Choroid plexus epithelial cell (primary cell): ENCODE data around the gene CUL7.

Experiments
- DNase-seq: peaks from one replicate; pipeline ENCODE4 v3.0.0-alpha.2; 2010; ENCODE audit warnings: low read depth
- H3K4me3 ChIP-seq: 2 replicates; pipeline ENCODE4 v1.5.1; 2011; ENCODE audit warnings: low read depth, mild to moderate bottlenecking, control low read depth, low read length, moderate library complexity
- TF ChIP-seq, protein P1 (sequence below): conservative IDR thresholded peaks from 2 replicates; pipeline ENCODE4 v1.5.1; 2011; ENCODE audit warnings: low read depth, mild to moderate bottlenecking, control low read depth, inconsistent platforms, low read length, moderate library complexity

Gene CUL7

DNA sequence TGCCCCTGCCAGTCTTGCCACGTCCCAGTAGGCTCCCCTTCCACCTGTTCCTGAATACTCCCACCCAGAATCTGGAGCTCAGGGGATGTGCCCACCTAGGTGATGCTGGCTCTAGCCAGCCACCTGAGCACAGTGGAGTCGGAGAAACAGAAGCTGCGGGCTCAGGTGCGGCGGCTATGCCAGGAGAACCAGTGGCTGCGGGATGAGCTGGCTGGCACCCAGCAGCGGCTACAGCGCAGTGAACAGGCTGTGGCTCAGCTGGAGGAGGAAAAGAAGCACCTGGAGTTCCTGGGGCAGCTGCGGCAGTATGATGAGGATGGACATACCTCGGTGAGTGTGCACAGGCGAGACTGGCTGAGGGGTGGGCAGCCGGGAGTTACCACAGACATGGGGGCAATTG is 9.2 kb upstream of the CUL7 start:
- DNase-seq: no peak
- TF ChIP-seq, protein P1, sequence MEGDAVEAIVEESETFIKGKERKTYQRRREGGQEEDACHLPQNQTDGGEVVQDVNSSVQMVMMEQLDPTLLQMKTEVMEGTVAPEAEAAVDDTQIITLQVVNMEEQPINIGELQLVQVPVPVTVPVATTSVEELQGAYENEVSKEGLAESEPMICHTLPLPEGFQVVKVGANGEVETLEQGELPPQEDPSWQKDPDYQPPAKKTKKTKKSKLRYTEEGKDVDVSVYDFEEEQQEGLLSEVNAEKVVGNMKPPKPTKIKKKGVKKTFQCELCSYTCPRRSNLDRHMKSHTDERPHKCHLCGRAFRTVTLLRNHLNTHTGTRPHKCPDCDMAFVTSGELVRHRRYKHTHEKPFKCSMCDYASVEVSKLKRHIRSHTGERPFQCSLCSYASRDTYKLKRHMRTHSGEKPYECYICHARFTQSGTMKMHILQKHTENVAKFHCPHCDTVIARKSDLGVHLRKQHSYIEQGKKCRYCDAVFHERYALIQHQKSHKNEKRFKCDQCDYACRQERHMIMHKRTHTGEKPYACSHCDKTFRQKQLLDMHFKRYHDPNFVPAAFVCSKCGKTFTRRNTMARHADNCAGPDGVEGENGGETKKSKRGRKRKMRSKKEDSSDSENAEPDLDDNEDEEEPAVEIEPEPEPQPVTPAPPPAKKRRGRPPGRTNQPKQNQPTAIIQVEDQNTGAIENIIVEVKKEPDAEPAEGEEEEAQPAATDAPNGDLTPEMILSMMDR: no peak
- H3K4me3 ChIP-seq: no peak overlapping the region

DNA sequence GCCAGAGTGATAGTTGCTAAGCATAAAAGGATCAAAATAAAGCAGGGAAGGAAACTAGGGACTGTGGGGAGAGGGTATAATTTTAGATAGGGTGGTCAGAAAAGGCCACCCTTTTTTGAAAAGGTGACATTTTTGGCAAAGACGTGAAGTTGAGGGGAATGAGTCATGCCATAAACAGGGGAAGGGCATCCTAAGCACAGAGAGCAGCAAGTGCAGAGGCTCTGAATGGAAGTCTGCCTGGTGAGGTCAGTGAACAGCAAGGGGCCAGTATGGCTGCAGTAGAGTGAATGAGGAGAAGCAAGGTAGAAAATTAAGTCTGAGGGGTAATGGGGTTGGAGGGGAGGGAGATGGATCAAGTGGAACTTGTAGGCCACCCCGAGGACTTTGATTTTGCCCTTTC is 8.2 kb upstream of the CUL7 start:
- DNase-seq: peak; percentile 47
- no peak overlapping the region for H3K4me3 ChIP-seq
- TF ChIP-seq, protein P1: no peak

DNA sequence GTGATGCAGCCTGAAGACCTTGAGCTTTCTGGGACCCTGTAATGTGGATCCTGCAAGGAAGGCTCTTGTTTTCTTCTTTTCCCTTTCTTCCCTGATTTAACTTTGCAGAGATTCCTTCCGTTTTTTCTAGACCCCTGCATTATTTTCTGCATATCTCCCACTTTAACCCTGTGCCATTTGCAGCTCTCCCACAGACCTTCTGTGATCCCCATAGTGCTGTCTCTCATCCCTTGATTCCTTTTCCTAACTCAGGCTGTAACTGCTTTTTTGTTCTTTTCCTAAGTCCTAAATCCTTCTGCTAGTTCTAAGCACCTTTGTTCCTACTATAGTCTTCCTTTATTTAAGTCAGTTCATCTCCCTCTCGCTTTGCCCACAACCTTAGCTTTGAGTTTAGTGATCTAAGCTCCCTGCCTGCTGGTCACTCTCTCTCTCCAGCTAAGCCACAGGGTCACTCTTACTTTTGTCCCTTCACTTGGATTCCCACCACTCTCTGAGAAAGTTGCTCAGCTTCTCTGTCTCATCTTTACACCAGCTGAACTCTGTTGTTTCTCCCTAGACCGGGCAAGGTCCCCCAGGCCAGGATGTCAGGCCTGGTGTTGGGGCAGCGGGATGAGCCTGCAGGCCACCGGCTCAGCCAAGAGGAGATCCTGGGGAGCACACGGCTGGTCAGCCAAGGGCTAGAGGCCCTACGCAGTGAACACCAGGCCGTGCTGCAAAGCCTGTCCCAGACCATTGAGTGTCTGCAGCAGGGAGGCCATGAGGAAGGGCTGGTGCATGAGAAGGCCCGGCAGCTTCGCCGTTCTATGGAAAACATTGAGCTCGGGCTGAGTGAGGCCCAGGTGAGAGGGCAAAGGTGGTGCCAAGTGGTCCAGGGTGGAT is 7.3 kb upstream of the CUL7 start:
- TF ChIP-seq, protein P1: no peak
- DNase-seq: no peak
- H3K4me3 ChIP-seq: no peak overlapping the region

DNA sequence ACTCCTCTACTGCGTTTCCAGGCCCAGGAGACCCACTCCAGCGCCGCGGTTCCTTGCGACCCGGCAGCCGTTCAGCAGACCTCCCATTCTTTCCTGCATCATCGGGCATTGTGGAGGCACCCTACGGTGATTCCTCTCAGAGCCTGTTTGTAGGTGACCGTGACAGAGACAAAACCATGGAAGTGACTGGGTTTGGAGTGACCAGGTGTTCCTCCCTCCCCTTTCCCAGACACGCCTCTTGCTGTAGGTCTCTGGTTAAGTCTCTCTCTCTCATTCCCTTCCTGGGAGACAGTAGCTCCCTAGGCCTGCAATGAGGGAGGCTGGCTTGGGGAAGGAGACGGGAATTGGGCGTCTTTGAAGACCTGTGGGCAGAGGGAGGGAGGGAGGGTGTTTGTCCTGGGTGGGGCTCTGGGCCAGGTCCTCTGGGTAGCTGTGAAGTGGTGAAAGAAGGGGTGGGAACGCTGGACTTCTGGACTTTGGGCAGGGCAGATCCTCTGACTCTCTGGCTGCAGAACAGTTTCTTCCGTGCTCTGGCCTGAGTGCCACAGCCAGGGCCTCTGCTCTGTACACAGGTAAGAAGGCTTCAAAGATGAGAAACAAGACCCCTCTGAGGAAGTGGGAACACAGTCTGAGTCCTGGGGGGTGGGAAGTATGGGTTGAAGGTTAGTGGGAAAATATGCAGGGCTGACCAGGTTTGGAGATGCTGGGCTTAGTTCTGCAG is 6.5 kb upstream of the CUL7 start:
- TF ChIP-seq, protein P1: no peak
- DNase-seq: peak; percentile 18
- H3K4me3 ChIP-seq: peak overlapping the region; percentile 87

- peak within 1 kb of the TSS; percentile 87 for H3K4me3 ChIP-seq
- TF ChIP-seq, protein P1: no peak
- DNase-seq: peak; percentile 99
These were observed 5.8 kb upstream of the CUL7 start, which contains the start of the genes KLC4 and MRPL2 for GRCh38 chr6:43059168-43060033. KLC4 (plus strand) TSS chr6:43059631; CDS start chr6:43061336, 1,705 bp downstream. MRPL2 (minus strand) TSS chr6:43059434; CDS start chr6:43059381, 53 bp downstream.

- TF ChIP-seq, protein P1: no peak
- H3K4me3 ChIP-seq: peak overlapping the region; percentile 77
- DNase-seq: no peak
These were observed 4.9 kb upstream of the CUL7 start for GRCh38 chr6:43058531-43058930.
